ENCODE data around the gene HES7. TPM values are rescaled to one million over a fixed set of nuclear protein-coding genes. Genes with fewer than 3 reads are reported as not detected.
"Not testable (repeated sequence)": the region's sequence is repeated elsewhere in the genome, so short reads cannot be mapped to it uniquely, and the experiment has no call there.

HES7 gene
- total RNA-seq, 1 experiment from 2014 or later = 0.33 TPM

DNA sequence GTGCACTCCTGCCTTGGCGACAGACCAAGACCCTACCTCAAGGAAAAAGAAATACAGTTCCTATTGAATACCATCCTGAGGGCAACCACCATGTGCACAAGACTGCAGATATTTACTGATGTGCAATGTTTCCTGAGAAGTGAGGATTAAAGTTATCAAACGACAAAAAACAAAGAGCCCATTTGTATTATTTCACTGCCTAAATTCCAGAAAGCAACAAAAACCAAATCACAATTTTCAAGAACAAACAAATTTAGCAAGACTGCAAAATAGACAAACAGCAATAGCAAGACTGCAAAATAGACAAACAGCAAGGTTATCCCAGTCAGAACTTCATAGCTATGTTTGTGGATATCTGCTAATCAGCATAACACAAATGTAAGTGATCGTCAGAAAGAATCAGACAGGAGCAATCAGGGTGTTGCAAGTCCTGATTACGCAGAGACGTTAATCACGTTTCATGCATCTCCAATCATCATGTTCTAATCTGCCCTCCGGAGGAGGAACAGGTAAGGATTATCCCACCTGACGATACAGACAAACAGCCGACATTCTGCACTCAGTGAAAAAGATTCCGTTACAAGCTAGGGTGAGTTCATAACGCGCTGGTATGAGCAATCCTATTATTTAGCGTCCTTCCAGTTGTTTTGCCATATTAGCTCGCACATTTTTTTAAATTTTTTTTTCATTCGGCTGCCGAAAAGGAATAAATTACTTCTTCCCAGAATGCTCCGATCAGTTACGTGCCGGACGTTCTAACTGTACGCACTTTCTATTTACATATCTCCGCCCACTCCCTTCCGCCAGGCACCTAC, 49.4 kb upstream of the HES7 start:
- Histone ChIP-seq H3K4me1 (ENCODE audit: insufficient read depth, low read length) (peaks cover 5% of the 10 kb centered on the region; the same call in 1 of the 2 replicates), H3K4ac (ENCODE audit: low read depth, low read length) (no peak overlapping the region; the same call in 1 of the 2 replicates), H3K79me2 (ENCODE audit: insufficient read depth, low read length) (no peaks in the 10 kb centered on the region), H3T11ph (ENCODE audit: low read length) (no peak overlapping the region), H3K23me2 (ENCODE audit: insufficient read length, low read depth, low read length, poor library complexity, severe bottlenecking) (peaks cover 10% of the 10 kb centered on the region), H2AFZ (ENCODE audit: low read length) (no peak overlapping the region), H2AK5ac (ENCODE audit: insufficient read length, low read length) (no peak overlapping the region), H2BK5ac (ENCODE audit: insufficient read length, low read length) (peak overlapping the region; percentile 73), H2BK120ac (ENCODE audit: low read depth, low read length, poor library complexity, severe bottlenecking) (no peak overlapping the region), H3K27ac (ENCODE audit: insufficient read length, low read depth, low read length) (peak overlapping the region; percentile 49), H4K5ac (ENCODE audit: insufficient read length, low read depth, low read length) (no peak overlapping the region), H3K9ac (ENCODE audit: extremely low read depth, insufficient read length, low read length) (peak overlapping the region; percentile 79), H4K20me1 (ENCODE audit: control insufficient read depth, insufficient read depth, insufficient read length) (no peaks in the 10 kb centered on the region), H4K91ac (ENCODE audit: insufficient read length, low read depth, low read length) (no peak overlapping the region), H3K23ac (ENCODE audit: insufficient read length, low read depth, low read length) (no peak overlapping the region), H3K18ac (ENCODE audit: insufficient read length, low read depth, low read length) (peak overlapping the region; percentile 77), H3K14ac (ENCODE audit: insufficient read depth, low read length) (peak overlapping the region; percentile 80; the same call in 1 of the 2 replicates), H2BK20ac (ENCODE audit: low read depth, low read length, poor library complexity, severe bottlenecking) (no peak overlapping the region), H2BK12ac (ENCODE audit: insufficient read length, low read depth, low read length) (no peak overlapping the region), H3K4me2 (ENCODE audit: insufficient read depth, insufficient read length, low read length) (peak overlapping the region; percentile 67), H3K27me3 (ENCODE audit: insufficient read depth, low read length) (no peaks in the 10 kb centered on the region), H4K8ac (replicated peaks; ENCODE audit: insufficient read length, low read depth, low read length) (no peak overlapping the region), H3K79me1 (ENCODE audit: insufficient read depth, low read depth, low read length, poor library complexity, severe bottlenecking) (no peaks in the 10 kb centered on the region), H3K56ac (ENCODE audit: insufficient read length, low read depth, low read length) (peak overlapping the region; percentile 22), H3K9me3 (ENCODE audit: control insufficient read depth, low read depth, low read length) (no peaks in the 10 kb centered on the region), H2BK15ac (ENCODE audit: low read depth, low read length) (no peak overlapping the region)
- DNase-seq = peak; percentile 94
- Mint-ChIP-seq H3K4me1 (peaks cover 26 to 28% of the 10 kb centered on the region in 2 experiments), H3K27me3 (ENCODE audit: low read depth) (no peaks in the 10 kb centered on the region), H3K36me3 (ENCODE audit: insufficient read depth in 1 of 3, low read depth in 3 of 3) (no peaks in the 10 kb centered on the region), H3K4me3 (peak overlapping the region; percentile 74 to 90), H3K9me3 (no peaks in the 10 kb centered on the region; a peak in 1 of 5 replicates), H3K27ac (peak overlapping the region; percentile 100)
- TF ChIP-seq, protein P1, sequence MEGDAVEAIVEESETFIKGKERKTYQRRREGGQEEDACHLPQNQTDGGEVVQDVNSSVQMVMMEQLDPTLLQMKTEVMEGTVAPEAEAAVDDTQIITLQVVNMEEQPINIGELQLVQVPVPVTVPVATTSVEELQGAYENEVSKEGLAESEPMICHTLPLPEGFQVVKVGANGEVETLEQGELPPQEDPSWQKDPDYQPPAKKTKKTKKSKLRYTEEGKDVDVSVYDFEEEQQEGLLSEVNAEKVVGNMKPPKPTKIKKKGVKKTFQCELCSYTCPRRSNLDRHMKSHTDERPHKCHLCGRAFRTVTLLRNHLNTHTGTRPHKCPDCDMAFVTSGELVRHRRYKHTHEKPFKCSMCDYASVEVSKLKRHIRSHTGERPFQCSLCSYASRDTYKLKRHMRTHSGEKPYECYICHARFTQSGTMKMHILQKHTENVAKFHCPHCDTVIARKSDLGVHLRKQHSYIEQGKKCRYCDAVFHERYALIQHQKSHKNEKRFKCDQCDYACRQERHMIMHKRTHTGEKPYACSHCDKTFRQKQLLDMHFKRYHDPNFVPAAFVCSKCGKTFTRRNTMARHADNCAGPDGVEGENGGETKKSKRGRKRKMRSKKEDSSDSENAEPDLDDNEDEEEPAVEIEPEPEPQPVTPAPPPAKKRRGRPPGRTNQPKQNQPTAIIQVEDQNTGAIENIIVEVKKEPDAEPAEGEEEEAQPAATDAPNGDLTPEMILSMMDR (conservative IDR thresholded peaks at IDR 0.05) = no peak
- no CpG with 5 or more reads among the region's 23 CpGs for WGBS (ENCODE audit: extremely low coverage, insufficient read length, low lambda C conversion rate)

DNA sequence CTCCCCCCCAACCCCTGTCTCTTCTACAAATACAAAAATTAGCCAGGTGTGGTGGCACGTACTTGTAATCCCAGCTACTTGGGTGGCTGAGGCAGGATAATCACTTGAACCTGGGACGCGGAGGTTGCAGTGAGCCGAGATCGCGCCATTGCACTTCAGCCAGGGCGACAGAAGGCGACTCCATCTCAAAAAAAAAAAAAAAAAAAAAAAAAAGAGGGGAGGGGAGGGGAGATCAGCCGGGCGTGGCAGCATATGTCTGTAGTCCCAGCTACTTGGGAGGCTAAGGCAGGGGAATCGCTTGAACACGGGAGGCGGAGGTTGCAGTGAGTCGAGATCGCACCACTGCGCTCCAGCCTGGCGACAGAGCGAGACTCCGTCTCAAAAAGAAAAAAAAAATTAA, 46.3 kb upstream of the HES7 start:
- H4K8ac ChIP-seq (replicated peaks; ENCODE audit: insufficient read length, low read depth, low read length); H4K5ac ChIP-seq (ENCODE audit: insufficient read length, low read depth, low read length); H3K79me2 ChIP-seq (ENCODE audit: insufficient read depth, low read length); H2AFZ ChIP-seq (ENCODE audit: low read length); H3K4me2 ChIP-seq (ENCODE audit: insufficient read depth, insufficient read length, low read length); H3K56ac ChIP-seq (ENCODE audit: insufficient read length, low read depth, low read length); H3K9me3 ChIP-seq (ENCODE audit: control insufficient read depth, low read depth, low read length); H3K9ac ChIP-seq (ENCODE audit: extremely low read depth, insufficient read length, low read length); H2BK120ac ChIP-seq (ENCODE audit: low read depth, low read length, poor library complexity, severe bottlenecking); H3K79me1 ChIP-seq (ENCODE audit: insufficient read depth, low read depth, low read length, poor library complexity, severe bottlenecking); H3T11ph ChIP-seq (ENCODE audit: low read length); H3K27me3 ChIP-seq (ENCODE audit: insufficient read depth, low read length); H3K36me3 Mint-ChIP-seq (ENCODE audit: insufficient read depth in 1 of 3, low read depth in 3 of 3); H2AK5ac ChIP-seq (ENCODE audit: insufficient read length, low read length); H2BK15ac ChIP-seq (ENCODE audit: low read depth, low read length); H3K18ac ChIP-seq (ENCODE audit: insufficient read length, low read depth, low read length); H3K4ac ChIP-seq (ENCODE audit: low read depth, low read length); H4K20me1 ChIP-seq (ENCODE audit: control insufficient read depth, insufficient read depth, insufficient read length); H4K91ac ChIP-seq (ENCODE audit: insufficient read length, low read depth, low read length); H2BK5ac ChIP-seq (ENCODE audit: insufficient read length, low read length); H2BK12ac ChIP-seq (ENCODE audit: insufficient read length, low read depth, low read length); H3K9me3 Mint-ChIP-seq; H3K27me3 Mint-ChIP-seq (ENCODE audit: low read depth); H3K14ac ChIP-seq (ENCODE audit: insufficient read depth, low read length); H3K23ac ChIP-seq (ENCODE audit: insufficient read length, low read depth, low read length); H3K27ac Mint-ChIP-seq; H3K4me3 Mint-ChIP-seq; H3K23me2 ChIP-seq (ENCODE audit: insufficient read length, low read depth, low read length, poor library complexity, severe bottlenecking); DNase-seq; H3K4me1 ChIP-seq (ENCODE audit: insufficient read depth, low read length); H2BK20ac ChIP-seq (ENCODE audit: low read depth, low read length, poor library complexity, severe bottlenecking); H3K27ac ChIP-seq (ENCODE audit: insufficient read length, low read depth, low read length): not testable (repeated sequence)
- peaks cover 12 to 16% of the 10 kb centered on the region in 2 experiments for H3K4me1 Mint-ChIP-seq
- no CpG with 5 or more reads among the region's 19 CpGs for WGBS (ENCODE audit: extremely low coverage, insufficient read length, low lambda C conversion rate)

Measured in H9 (cell line).